ENCODE data around the gene FAM193A.

DNA sequence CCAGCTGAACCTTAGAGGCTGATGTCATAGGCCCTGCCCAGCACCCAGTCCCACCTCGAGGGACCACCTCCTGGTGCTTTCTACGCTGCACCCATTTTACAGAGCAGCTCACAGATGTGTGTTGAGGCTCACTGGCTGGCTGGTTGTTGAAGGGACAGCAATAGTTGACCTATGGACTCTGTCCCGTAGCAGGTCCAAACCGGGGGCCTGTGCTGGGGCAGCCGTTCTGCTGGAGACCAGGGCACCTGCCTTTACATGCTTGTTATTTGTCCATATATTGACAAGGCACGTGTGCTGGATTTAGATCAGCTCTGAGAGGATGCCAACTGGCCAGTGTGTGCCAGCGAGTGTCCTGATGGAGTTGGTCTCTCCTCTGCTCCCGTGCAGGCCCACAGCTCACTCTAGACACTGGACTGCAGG, 161.6 kb downstream of the FAM193A start:
- TF ChIP-seq, protein P1, sequence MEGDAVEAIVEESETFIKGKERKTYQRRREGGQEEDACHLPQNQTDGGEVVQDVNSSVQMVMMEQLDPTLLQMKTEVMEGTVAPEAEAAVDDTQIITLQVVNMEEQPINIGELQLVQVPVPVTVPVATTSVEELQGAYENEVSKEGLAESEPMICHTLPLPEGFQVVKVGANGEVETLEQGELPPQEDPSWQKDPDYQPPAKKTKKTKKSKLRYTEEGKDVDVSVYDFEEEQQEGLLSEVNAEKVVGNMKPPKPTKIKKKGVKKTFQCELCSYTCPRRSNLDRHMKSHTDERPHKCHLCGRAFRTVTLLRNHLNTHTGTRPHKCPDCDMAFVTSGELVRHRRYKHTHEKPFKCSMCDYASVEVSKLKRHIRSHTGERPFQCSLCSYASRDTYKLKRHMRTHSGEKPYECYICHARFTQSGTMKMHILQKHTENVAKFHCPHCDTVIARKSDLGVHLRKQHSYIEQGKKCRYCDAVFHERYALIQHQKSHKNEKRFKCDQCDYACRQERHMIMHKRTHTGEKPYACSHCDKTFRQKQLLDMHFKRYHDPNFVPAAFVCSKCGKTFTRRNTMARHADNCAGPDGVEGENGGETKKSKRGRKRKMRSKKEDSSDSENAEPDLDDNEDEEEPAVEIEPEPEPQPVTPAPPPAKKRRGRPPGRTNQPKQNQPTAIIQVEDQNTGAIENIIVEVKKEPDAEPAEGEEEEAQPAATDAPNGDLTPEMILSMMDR (IDR thresholded peaks at IDR 0.05): no peak
- TF ChIP-seq POLR2A (IDR thresholded peaks at IDR 0.05): no peak
